Lung (tissue), 12 donors: ENCODE results near the gene KCNMA1. TPM values are rescaled to one million over a fixed set of nuclear protein-coding genes. Genes with fewer than 3 reads are reported as not detected.

ENCODE experiments used
- ATAC-seq: fragments of 200-7000 bp; cut with Tn5 transposase; one replicate; pipeline ENCODE4 v1.9.1; 2020; ENCODE audit warnings: moderate number of reproducible peaks; ENCODE audit not compliant: insufficient read depth, low FRiP score
- DNase-seq, 3 donors: peaks; one replicate each; pipeline ENCODE4 v3.0.0-alpha.2; 2013 to 2017
- H3K27ac ChIP-seq, 2 donors: one replicate each; pipeline ENCODE4 v1.5.1; 2013; ENCODE audit warnings: mild to moderate bottlenecking in 2 of 2, moderate library complexity in 2 of 2, control low read depth in 1 of 2, inconsistent platforms in 1 of 2, low read depth in 1 of 2, low read length in 1 of 2
- H3K27me3 ChIP-seq, 3 donors: one replicate each; pipeline ENCODE4 v1.5.1; 2013; ENCODE audit warnings: low read length in 2 of 3; ENCODE audit not compliant: control insufficient read depth in 3 of 3, insufficient read depth in 3 of 3
- H3K36me3 ChIP-seq, 4 donors: one replicate each; pipeline ENCODE4 v1.5.1; 2013; ENCODE audit warnings: low read length in 4 of 4, mild to moderate bottlenecking in 1 of 4, moderate library complexity in 1 of 4; ENCODE audit not compliant: control insufficient read depth in 4 of 4, insufficient read depth in 4 of 4
- H3K4me1 ChIP-seq, 5 donors: one replicate each; pipeline ENCODE4 v1.5.1; 2013; ENCODE audit warnings: low read length in 5 of 5, mild to moderate bottlenecking in 2 of 5, moderate library complexity in 1 of 5; ENCODE audit not compliant: control insufficient read depth in 5 of 5, insufficient read depth in 5 of 5
- H3K4me3 ChIP-seq: one replicate; pipeline ENCODE4 v1.5.1; 2013; ENCODE audit warnings: mild to moderate bottlenecking, control low read depth, moderate library complexity
- H3K9ac ChIP-seq, 2 donors: one replicate each; pipeline ENCODE4 v1.5.1; 2013; ENCODE audit warnings: low read length in 2 of 2, control low read depth in 1 of 2; ENCODE audit not compliant: insufficient read depth in 1 of 2
- H3K9me3 ChIP-seq, 4 donors: one replicate each; pipeline ENCODE4 v1.5.1; 2013; ENCODE audit warnings: low read length in 3 of 4, mild to moderate bottlenecking in 1 of 4, moderate library complexity in 1 of 4; ENCODE audit not compliant: control insufficient read depth in 4 of 4, insufficient read depth in 3 of 4
- WGBS, 2 donors: extraction: QIAGEN DNeasy Blood & Tissue Kit; methylation state at CpG; one replicate each; pipeline ENCODE4 v1.1.7; 2013; 5-methylcytosine and 5-hydroxymethylcytosine counted together
- polyA plus RNA-seq, 2 donors: library from polyadenylated mRNA; stranded (reverse); fragments of 200-250 nt; gene quantifications; one replicate each; pipeline ENCODE4 v1.2.1, GENCODE V29; 2013
- total RNA-seq, 2 donors: library from RNA; depleted of rRNA in 1 of 2; stranded (reverse); fragments of >200 nt in 1 of 2; gene quantifications; one replicate each; pipeline ENCODE4 v1.2.1, GENCODE V29; 2014 to 2021
- TF ChIP-seq, protein P1 (sequence below): IDR thresholded peaks from 2 replicates; pipeline ENCODE4 v1.5.1; 2012; ENCODE audit warnings: mild to moderate bottlenecking; ENCODE audit errors: control extremely low read depth, extremely low read depth
- donor health status: control.
- donor health status: control.
- donor health status: Bipolar disorder and iron deficiency.
- donor health status: healthy.
- donor health status: DM: yes; HTN: yes; CAD: no.

KCNMA1 gene
- total and polyA plus RNA-seq, 4 donors = 3.8 to 13.0 (median 5.5) TPM

- Histone ChIP-seq H3K27ac (no peak overlapping the region), H3K27me3 (no peaks in the 10 kb centered on the region), H3K4me1 (peaks cover 0 to 5% (median 0%) of the 10 kb centered on the region in 5 donors), H3K36me3 (no peaks in the 10 kb centered on the region), H3K4me3 (no peak overlapping the region), H3K9me3 (no peaks in the 10 kb centered on the region), H3K9ac (no peak overlapping the region)
- peak in 2 of 3 donors; percentile 19 to 26 for DNase-seq
- 87 to 91% methylated on average over 6 of the region's 6 CpGs for WGBS, 2 donors
- ATAC-seq = no peak
- TF ChIP-seq, protein P1, sequence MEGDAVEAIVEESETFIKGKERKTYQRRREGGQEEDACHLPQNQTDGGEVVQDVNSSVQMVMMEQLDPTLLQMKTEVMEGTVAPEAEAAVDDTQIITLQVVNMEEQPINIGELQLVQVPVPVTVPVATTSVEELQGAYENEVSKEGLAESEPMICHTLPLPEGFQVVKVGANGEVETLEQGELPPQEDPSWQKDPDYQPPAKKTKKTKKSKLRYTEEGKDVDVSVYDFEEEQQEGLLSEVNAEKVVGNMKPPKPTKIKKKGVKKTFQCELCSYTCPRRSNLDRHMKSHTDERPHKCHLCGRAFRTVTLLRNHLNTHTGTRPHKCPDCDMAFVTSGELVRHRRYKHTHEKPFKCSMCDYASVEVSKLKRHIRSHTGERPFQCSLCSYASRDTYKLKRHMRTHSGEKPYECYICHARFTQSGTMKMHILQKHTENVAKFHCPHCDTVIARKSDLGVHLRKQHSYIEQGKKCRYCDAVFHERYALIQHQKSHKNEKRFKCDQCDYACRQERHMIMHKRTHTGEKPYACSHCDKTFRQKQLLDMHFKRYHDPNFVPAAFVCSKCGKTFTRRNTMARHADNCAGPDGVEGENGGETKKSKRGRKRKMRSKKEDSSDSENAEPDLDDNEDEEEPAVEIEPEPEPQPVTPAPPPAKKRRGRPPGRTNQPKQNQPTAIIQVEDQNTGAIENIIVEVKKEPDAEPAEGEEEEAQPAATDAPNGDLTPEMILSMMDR = no peak
Observed at GRCh38 chr10:77139252-77140160, 498.1 kb downstream of the KCNMA1 start.

DNA sequence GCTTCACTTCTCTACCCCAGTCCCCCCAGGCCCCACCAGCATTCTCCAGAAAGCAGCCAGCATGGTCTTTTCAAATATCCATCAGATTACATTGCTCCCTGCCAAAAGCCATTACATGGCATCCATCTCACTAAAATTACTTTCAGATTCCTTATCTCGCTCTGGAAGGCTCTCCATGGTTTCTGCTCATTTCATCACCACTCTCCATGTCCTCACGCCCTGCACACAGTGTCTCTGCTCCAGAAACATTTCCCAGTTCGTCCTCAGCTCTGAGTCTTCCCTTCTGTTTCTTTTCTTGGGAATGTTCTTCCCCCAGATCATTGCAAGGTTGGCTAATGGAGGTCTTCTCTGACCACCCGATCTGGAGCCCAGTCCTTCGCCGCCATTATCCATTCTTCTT is 499.1 kb downstream of the KCNMA1 start:
- Histone ChIP-seq H3K27ac (no peak overlapping the region), H3K36me3 (no peaks in the 10 kb centered on the region), H3K4me1 (peaks cover 0 to 5% (median 0%) of the 10 kb centered on the region in 5 donors), H3K9ac (no peak overlapping the region), H3K4me3 (no peak overlapping the region), H3K9me3 (no peaks in the 10 kb centered on the region), H3K27me3 (no peaks in the 10 kb centered on the region)
- no peak for ATAC-seq
- DNase-seq = peak in 1 of 3 donors; percentile 26
- WGBS, 2 donors = 87 to 94% methylated on average over 6 of the region's 6 CpGs
- TF ChIP-seq, protein P1 = no peak

DNA sequence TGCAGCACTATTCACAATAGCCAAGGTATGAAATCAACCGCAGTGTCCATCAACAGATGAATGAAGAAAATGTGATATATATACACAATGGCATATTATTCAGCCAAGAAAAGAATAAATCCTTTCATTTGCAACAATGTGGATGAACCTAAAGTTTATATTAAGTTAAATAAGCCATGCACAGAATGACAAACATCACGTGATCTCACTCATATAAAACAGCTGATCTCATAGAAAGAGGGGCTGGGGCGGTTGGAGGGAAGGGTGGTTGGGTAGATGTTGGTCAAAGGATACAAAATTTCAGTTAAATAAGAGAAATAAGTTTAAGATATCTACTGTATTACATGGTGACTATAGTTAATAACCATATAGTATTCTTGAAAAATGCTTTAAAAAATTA is 502.1 kb downstream of the KCNMA1 start:
- DNase-seq (no peak), ATAC-seq (no peak)
- WGBS, 2 donors = 96 to 97% methylated on average over 3 of the region's 3 CpGs
- Histone ChIP-seq H3K27me3 (no peaks in the 10 kb centered on the region), H3K9me3 (no peaks in the 10 kb centered on the region), H3K4me3 (no peak overlapping the region), H3K36me3 (no peaks in the 10 kb centered on the region), H3K27ac (no peak overlapping the region), H3K9ac (no peak overlapping the region), H3K4me1 (peaks cover 0 to 5% (median 0%) of the 10 kb centered on the region in 5 donors)
- TF ChIP-seq, protein P1 = no peak
